Panc1 (cell line): ENCODE results near the gene HESX1.

Experiments used
- POLR2AphosphoS5 ChIP-seq: IDR thresholded peaks from 2 replicates; pipeline ENCODE4 v1.6.1; 2012; ENCODE audit warnings: mild to moderate bottlenecking, low read depth, low read length, moderate library complexity
- TCF7L2 ChIP-seq: IDR thresholded peaks from 2 replicates; pipeline ENCODE4 v1.6.1; 2011; ENCODE audit warnings: mild to moderate bottlenecking, low read depth, low read length, inconsistent platforms
- TF ChIP-seq, protein P1 (sequence below): fragments of 450-650 bp; IDR thresholded peaks from 2 replicates; pipeline ENCODE4 v1.5.1; 2017; ENCODE audit warnings: mild to moderate bottlenecking
- TF ChIP-seq, protein P2 (sequence below), 2 experiments: IDR thresholded peaks; 2 replicates each; pipeline ENCODE4 v1.6.1; 2011 to 2012; ENCODE audit warnings: low read depth in 2 of 2, control low read depth in 1 of 2, low read length in 1 of 2, mild to moderate bottlenecking in 1 of 2, moderate library complexity in 1 of 2; ENCODE audit not compliant: insufficient read depth in 1 of 2

DNA sequence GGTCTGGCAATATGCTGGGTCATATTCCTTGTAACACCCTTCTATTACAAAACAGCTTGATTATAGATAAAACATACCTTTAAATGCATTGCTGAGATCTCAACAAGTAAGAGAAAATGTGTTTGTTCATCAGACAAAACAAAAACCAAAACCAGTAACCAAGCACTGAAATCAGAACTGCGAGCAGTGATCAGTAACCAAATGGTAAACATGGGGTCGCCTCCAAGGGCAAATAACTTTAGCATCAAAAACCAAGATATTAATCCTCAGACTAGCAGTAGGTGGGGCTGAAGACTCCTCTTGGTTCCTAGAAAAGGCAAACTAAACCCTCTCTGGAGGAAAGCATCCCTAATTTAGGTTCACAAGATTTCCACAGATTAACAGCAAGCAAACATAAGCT lies 6.6 kb upstream of the HESX1 start:
- TF ChIP-seq, protein P1, sequence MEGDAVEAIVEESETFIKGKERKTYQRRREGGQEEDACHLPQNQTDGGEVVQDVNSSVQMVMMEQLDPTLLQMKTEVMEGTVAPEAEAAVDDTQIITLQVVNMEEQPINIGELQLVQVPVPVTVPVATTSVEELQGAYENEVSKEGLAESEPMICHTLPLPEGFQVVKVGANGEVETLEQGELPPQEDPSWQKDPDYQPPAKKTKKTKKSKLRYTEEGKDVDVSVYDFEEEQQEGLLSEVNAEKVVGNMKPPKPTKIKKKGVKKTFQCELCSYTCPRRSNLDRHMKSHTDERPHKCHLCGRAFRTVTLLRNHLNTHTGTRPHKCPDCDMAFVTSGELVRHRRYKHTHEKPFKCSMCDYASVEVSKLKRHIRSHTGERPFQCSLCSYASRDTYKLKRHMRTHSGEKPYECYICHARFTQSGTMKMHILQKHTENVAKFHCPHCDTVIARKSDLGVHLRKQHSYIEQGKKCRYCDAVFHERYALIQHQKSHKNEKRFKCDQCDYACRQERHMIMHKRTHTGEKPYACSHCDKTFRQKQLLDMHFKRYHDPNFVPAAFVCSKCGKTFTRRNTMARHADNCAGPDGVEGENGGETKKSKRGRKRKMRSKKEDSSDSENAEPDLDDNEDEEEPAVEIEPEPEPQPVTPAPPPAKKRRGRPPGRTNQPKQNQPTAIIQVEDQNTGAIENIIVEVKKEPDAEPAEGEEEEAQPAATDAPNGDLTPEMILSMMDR: no peak
- TF ChIP-seq TCF7L2 (no peak), POLR2AphosphoS5 (no peak)
- TF ChIP-seq, protein P2, sequence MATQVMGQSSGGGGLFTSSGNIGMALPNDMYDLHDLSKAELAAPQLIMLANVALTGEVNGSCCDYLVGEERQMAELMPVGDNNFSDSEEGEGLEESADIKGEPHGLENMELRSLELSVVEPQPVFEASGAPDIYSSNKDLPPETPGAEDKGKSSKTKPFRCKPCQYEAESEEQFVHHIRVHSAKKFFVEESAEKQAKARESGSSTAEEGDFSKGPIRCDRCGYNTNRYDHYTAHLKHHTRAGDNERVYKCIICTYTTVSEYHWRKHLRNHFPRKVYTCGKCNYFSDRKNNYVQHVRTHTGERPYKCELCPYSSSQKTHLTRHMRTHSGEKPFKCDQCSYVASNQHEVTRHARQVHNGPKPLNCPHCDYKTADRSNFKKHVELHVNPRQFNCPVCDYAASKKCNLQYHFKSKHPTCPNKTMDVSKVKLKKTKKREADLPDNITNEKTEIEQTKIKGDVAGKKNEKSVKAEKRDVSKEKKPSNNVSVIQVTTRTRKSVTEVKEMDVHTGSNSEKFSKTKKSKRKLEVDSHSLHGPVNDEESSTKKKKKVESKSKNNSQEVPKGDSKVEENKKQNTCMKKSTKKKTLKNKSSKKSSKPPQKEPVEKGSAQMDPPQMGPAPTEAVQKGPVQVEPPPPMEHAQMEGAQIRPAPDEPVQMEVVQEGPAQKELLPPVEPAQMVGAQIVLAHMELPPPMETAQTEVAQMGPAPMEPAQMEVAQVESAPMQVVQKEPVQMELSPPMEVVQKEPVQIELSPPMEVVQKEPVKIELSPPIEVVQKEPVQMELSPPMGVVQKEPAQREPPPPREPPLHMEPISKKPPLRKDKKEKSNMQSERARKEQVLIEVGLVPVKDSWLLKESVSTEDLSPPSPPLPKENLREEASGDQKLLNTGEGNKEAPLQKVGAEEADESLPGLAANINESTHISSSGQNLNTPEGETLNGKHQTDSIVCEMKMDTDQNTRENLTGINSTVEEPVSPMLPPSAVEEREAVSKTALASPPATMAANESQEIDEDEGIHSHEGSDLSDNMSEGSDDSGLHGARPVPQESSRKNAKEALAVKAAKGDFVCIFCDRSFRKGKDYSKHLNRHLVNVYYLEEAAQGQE (IDR thresholded peaks at IDR 0.05; ENCODE audit: insufficient read depth in 1 of 2, low read depth in 2 of 2, low read length in 1 of 2): no peak
